ENCODE data around the gene SLC38A8.

SLC38A8 gene

GRCh38 chr16:84047626-84048025 lies 5.0 kb upstream of the SLC38A8 start:
- no peak for DNase-seq

GRCh38 chr16:84047206-84047605 lies 4.6 kb upstream of the SLC38A8 start:
- no peak for DNase-seq

GRCh38 chr16:84045818-84046470 lies 3.3 kb upstream of the SLC38A8 start:
- DNase-seq: no peak

- no peak for DNase-seq
Observed at GRCh38 chr16:84045001-84045817, 2.6 kb upstream of the SLC38A8 start.

- no peak for DNase-seq
Observed at GRCh38 chr16:84044118-84044488, 1.5 kb upstream of the SLC38A8 start.

- no peak for DNase-seq
Observed at GRCh38 chr16:84043486-84044117, 1.0 kb upstream of the SLC38A8 start.

GRCh38 chr16:84042879-84043485 lies 387 bp upstream of the SLC38A8 start:
- no peak for DNase-seq

- DNase-seq: no peak
Observed at GRCh38 chr16:84041881-84042280, 714 bp downstream of the SLC38A8 start.

- no peak for DNase-seq
Observed at GRCh38 chr16:84040823-84041820, 1.5 kb downstream of the SLC38A8 start.

GRCh38 chr16:84040226-84040822 lies 2.3 kb downstream of the SLC38A8 start:
- no peak for DNase-seq

GRCh38 chr16:84039696-84040095 lies 2.9 kb downstream of the SLC38A8 start:
- no peak for DNase-seq

- no peak for DNase-seq
Observed at GRCh38 chr16:84038469-84038868, 4.1 kb downstream of the SLC38A8 start.

GRCh38 chr16:84036982-84037425 lies 5.6 kb downstream of the SLC38A8 start:
- DNase-seq: no peak

- no peak for DNase-seq
Observed at GRCh38 chr16:84036131-84036530, 6.5 kb downstream of the SLC38A8 start.

- DNase-seq: no peak
Observed at GRCh38 chr16:84034516-84034915, 8.1 kb downstream of the SLC38A8 start.

GRCh38 chr16:84033251-84034195 lies 9.1 kb downstream of the SLC38A8 start:
- DNase-seq: no peak

- no peak for DNase-seq
Observed at GRCh38 chr16:84032458-84033178, 10.0 kb downstream of the SLC38A8 start.

- DNase-seq: no peak
Observed at GRCh38 chr16:84031556-84031955, 11.0 kb downstream of the SLC38A8 start.

- no peak for DNase-seq
Observed at GRCh38 chr16:84029297-84030047, 13.1 kb downstream of the SLC38A8 start.
